ENCODE results near the gene ZBTB12.

The ZBTB12 gene

DNA sequence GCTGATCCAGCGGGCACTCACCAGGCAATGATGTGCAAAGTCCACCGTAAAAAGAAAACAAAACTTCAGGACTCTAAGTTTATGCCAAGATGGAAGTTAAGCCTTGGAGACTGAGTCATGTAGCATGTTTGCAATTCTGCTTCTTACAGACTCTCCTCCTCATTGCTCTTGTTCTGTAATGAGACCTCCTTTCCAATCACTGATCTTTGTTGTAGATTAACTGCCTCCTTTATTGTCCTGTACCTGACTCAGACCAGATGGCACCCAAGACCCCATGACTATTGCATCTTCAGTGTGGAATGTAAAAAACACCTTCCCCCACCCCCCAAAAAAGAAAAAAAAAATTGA is 50.4 kb downstream of the ZBTB12 start:
- no peak overlapping the region for H3K4me3 ChIP-seq (ENCODE audit: low read depth, low read length)
- TF ChIP-seq, protein P1, sequence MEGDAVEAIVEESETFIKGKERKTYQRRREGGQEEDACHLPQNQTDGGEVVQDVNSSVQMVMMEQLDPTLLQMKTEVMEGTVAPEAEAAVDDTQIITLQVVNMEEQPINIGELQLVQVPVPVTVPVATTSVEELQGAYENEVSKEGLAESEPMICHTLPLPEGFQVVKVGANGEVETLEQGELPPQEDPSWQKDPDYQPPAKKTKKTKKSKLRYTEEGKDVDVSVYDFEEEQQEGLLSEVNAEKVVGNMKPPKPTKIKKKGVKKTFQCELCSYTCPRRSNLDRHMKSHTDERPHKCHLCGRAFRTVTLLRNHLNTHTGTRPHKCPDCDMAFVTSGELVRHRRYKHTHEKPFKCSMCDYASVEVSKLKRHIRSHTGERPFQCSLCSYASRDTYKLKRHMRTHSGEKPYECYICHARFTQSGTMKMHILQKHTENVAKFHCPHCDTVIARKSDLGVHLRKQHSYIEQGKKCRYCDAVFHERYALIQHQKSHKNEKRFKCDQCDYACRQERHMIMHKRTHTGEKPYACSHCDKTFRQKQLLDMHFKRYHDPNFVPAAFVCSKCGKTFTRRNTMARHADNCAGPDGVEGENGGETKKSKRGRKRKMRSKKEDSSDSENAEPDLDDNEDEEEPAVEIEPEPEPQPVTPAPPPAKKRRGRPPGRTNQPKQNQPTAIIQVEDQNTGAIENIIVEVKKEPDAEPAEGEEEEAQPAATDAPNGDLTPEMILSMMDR (IDR thresholded peaks at IDR 0.05; ENCODE audit: low read depth, low read length), result no peak

DNA sequence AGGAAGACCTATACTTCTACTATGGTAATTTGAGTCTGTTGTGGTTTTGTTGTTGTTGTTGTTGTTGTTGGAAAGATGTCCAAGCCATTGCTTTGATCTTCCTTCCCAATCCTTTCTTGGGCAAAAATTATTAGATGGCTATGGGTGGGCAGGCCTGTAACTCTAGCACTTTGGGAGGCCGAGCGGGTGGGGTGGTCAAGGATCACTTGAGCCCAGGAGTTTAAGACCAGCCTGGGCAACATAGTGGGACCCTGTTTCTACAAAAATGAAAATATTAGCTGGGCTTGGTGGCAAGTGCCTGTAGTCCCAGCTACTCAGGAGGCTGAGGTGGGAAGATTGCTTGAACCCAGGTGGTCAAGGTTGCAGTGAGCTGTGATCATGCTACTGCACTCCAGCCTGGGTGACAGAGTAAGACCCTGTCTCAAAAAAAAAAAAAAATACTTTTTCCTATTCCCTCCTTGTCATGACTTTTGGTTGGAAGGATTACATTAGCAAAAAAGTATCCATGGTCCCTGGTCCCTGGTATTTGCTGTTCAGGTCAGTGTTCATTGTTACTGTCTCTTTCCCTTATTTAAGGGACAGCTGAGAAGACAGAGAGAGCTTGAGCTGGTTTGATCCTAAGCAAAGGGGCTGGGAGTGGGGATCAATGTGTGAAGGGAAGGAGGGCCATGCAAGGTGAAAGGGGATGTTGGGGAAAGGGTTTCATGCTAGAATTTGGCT is 51.0 kb downstream of the ZBTB12 start:
- H3K4me3 ChIP-seq (ENCODE audit: low read depth, low read length), result no peak overlapping the region
- TF ChIP-seq, protein P1 (IDR thresholded peaks at IDR 0.05; ENCODE audit: low read depth, low read length), result no peak
